CD4-positive, alpha-beta memory T cell (primary cell): Measurements from ENCODE around the gene PSD2. TPM values are rescaled to one million over a fixed set of nuclear protein-coding genes. Genes with fewer than 3 reads are reported as not detected.
A peak's percentile ranks its signal among the peaks of the same experiment; 100 is the strongest.

Source experiments
- CTCF ChIA-PET: fragments of 350-600 bp; sonication (Branson Sonifier 250); formaldehyde crosslinking; loops from one replicate; lab custom pipeline; 2021; ENCODE audit warnings: inconsistent platforms; ENCODE audit not compliant: partially characterized antibody; lab: Charles Lee
- POLR2A ChIA-PET: fragments of 350-600 bp; sonication (Branson Sonifier 250); formaldehyde crosslinking; loops from one replicate; lab custom pipeline; 2021; ENCODE audit not compliant: partially characterized antibody; lab: Charles Lee
- DNase-seq, 5 donors: peaks; one replicate each; pipeline versions ENCODE4 v3.0.0 to v3.0.0-alpha.2; 2020 to 2022; ENCODE audit warnings: mixed read lengths in 1 of 5
- H3K27ac ChIP-seq: one replicate; pipeline ENCODE4 v1.7.0; 2013; ENCODE audit warnings: low read depth, low read length
- H3K27me3 ChIP-seq: 2 replicates; pipeline ENCODE4 v1.7.0; 2013; ENCODE audit warnings: mild to moderate bottlenecking, low read length, moderate library complexity; ENCODE audit not compliant: insufficient read depth
- H3K36me3 ChIP-seq: 2 replicates; pipeline ENCODE4 v1.7.0; 2013; ENCODE audit warnings: mild to moderate bottlenecking, low read length, moderate library complexity; ENCODE audit not compliant: insufficient read depth
- H3K4me1 ChIP-seq: 2 replicates; pipeline ENCODE4 v1.7.0; 2013; ENCODE audit warnings: mild to moderate bottlenecking, low read length, moderate library complexity; ENCODE audit not compliant: insufficient read depth
- H3K4me3 ChIP-seq, 2 donors: one replicate each; pipeline ENCODE4 v1.7.0; 2013; ENCODE audit warnings: low read length in 2 of 2, mild to moderate bottlenecking in 1 of 2
- H3K9me3 ChIP-seq, 2 donors: one replicate each; pipeline ENCODE4 v1.7.0; 2013; ENCODE audit warnings: low read length in 2 of 2, control low read depth in 1 of 2; ENCODE audit not compliant: control insufficient read depth in 1 of 2
- H3K27ac Mint-ChIP-seq, 7 donors: one replicate each; pipeline ENCODE4 v1.8.0; 2020 to 2021; ENCODE audit warnings: mixed read lengths in 7 of 7, mild to moderate bottlenecking in 6 of 7, inconsistent platforms in 3 of 7, moderate library complexity in 3 of 7
- H3K27me3 Mint-ChIP-seq, 2 donors: one replicate each; pipeline ENCODE4 v1.8.0; 2020 to 2021; ENCODE audit warnings: mixed read lengths in 2 of 2
- H3K36me3 Mint-ChIP-seq, 2 donors: one replicate each; pipeline ENCODE4 v1.8.0; 2020 to 2021; ENCODE audit warnings: mixed read lengths in 2 of 2, inconsistent platforms in 1 of 2, mild to moderate bottlenecking in 1 of 2
- H3K4me1 Mint-ChIP-seq, 4 donors: one replicate each; pipeline ENCODE4 v1.8.0; 2020 to 2021; ENCODE audit warnings: mixed read lengths in 4 of 4, mild to moderate bottlenecking in 1 of 4
- H3K4me3 Mint-ChIP-seq, 8 donors: one replicate each; pipeline ENCODE4 v1.8.0; 2020 to 2021; ENCODE audit warnings: mixed read lengths in 8 of 8, mild to moderate bottlenecking in 7 of 8, moderate library complexity in 6 of 8, inconsistent platforms in 3 of 8
- H3K9me3 Mint-ChIP-seq, 8 donors: one replicate each; pipeline ENCODE4 v1.8.0; 2020 to 2021; ENCODE audit warnings: mixed read lengths in 8 of 8, mild to moderate bottlenecking in 5 of 8, inconsistent platforms in 3 of 8, moderate library complexity in 1 of 8
- intact Hi-C: fragments of 100-400 bp; cut with micrococcal nuclease; formaldehyde crosslinking; loops from one replicate; pipeline ENCODE4 v1.15.1; 2023
- polyA plus RNA-seq, 2 donors: library from polyadenylated mRNA; unstranded; fragments of 300-500 nt; fragmentation: Illumina TruSeq; gene quantifications; one replicate each; pipeline ENCODE4 v1.2.3, GENCODE V29; 2021
- total RNA-seq, 2 experiments: library from RNA; stranded (reverse); gene quantifications; one replicate each; pipeline ENCODE4 v1.2.3, GENCODE V29; 2021

PSD2 gene
- total and polyA plus RNA-seq, 4 experiments from 2014 or later: not detected

GRCh38 chr5:139759219-139759721 lies 36.3 kb upstream of the PSD2 start:
- ChIA-PET CTCF (no interaction called here), POLR2A (interaction anchor here (0.6 kb wide), 1 partner anchor 134 kb away, joined by 3 read pairs; no protein-coding TSS in a partner anchor)

GRCh38 chr5:139760066-139761056 lies 35.2 kb upstream of the PSD2 start:
- CTCF ChIA-PET: interaction anchor here (0.9 kb wide), 1 partner anchor 9 kb away, joined by 3 read pairs; no protein-coding TSS in a partner anchor
- Histone ChIP-seq H3K9me3 (no peaks in the 10 kb centered on the region), H3K36me3 (no peaks in the 10 kb centered on the region), H3K27ac (no peak overlapping the region), H3K4me3 (no peak overlapping the region), H3K27me3 (peaks cover 35% of the 10 kb centered on the region), H3K4me1 (peaks cover 15% of the 10 kb centered on the region)
- no peaks in the 10 kb centered on the region for H3K9me3 Mint-ChIP-seq
- peaks cover 29 to 47% of the 10 kb centered on the region in 2 donors for H3K27me3 Mint-ChIP-seq
- intact Hi-C loops: no loop called here
- no peak overlapping the region for H3K27ac Mint-ChIP-seq
- H3K4me3 Mint-ChIP-seq: peak overlapping the region in 1 of 8 donors; percentile 45
- POLR2A ChIA-PET: no interaction called here
- DNase-seq: peak in 1 of 5 donors; percentile 7
- no peaks in the 10 kb centered on the region for H3K36me3 Mint-ChIP-seq
- H3K4me1 Mint-ChIP-seq: peaks cover 6 to 25% (median 10%) of the 10 kb centered on the region in 4 donors

More at GRCh38 chr5:139759219-139759721, 36.3 kb upstream of the PSD2 start:
- Histone ChIP-seq H3K9me3 (no peaks in the 10 kb centered on the region), H3K4me3 (no peak overlapping the region), H3K36me3 (no peaks in the 10 kb centered on the region), H3K4me1 (peaks cover 13% of the 10 kb centered on the region), H3K27ac (no peak overlapping the region), H3K27me3 (peaks cover 32% of the 10 kb centered on the region)
- peaks cover 6 to 24% (median 7%) of the 10 kb centered on the region in 4 donors for H3K4me1 Mint-ChIP-seq
- no peak overlapping the region for H3K4me3 Mint-ChIP-seq
- no peaks in the 10 kb centered on the region for H3K36me3 Mint-ChIP-seq
- H3K27ac Mint-ChIP-seq: no peak overlapping the region
- intact Hi-C loops: no loop called here
- DNase-seq: peak in 1 of 5 donors; percentile 3
- peaks cover 25 to 45% of the 10 kb centered on the region in 2 donors for H3K27me3 Mint-ChIP-seq
- H3K9me3 Mint-ChIP-seq: no peaks in the 10 kb centered on the region

GRCh38 chr5:139761057-139761450 lies 34.6 kb upstream of the PSD2 start:
- no peak for DNase-seq
- POLR2A ChIA-PET: no interaction called here
- Mint-ChIP-seq H3K36me3 (no peaks in the 10 kb centered on the region), H3K4me1 (peaks cover 5 to 24% (median 8%) of the 10 kb centered on the region in 4 donors), H3K27ac (no peak overlapping the region), H3K27me3 (peaks cover 26 to 44% of the 10 kb centered on the region in 2 donors), H3K4me3 (no peak overlapping the region), H3K9me3 (no peaks in the 10 kb centered on the region)
- H3K9me3 ChIP-seq: no peaks in the 10 kb centered on the region
- H3K4me1 ChIP-seq: peaks cover 12% of the 10 kb centered on the region
- H3K4me3 ChIP-seq: no peak overlapping the region
- peaks cover 30% of the 10 kb centered on the region for H3K27me3 ChIP-seq
- no peaks in the 10 kb centered on the region for H3K36me3 ChIP-seq
- CTCF ChIA-PET: interaction anchor here (0.9 kb wide), 1 partner anchor 8 kb away, joined by 3 read pairs; no protein-coding TSS in a partner anchor
- intact Hi-C loops: no loop called here
- H3K27ac ChIP-seq: no peak overlapping the region

GRCh38 chr5:139761501-139761900 lies 34.1 kb upstream of the PSD2 start:
- Histone ChIP-seq H3K27me3 (peaks cover 26% of the 10 kb centered on the region), H3K4me3 (no peak overlapping the region), H3K4me1 (peaks cover 9% of the 10 kb centered on the region), H3K27ac (no peak overlapping the region), H3K36me3 (no peaks in the 10 kb centered on the region), H3K9me3 (no peaks in the 10 kb centered on the region)
- ChIA-PET CTCF (interaction anchor here (0.9 to 2.7 kb wide), 4 partner anchors 8 to 18 kb away, joined by 3 to 14 read pairs (median 4); no protein-coding TSS in a partner anchor), POLR2A (no interaction called here)
- no peak for DNase-seq
- Mint-ChIP-seq H3K27me3 (peaks cover 24 to 42% of the 10 kb centered on the region in 2 donors), H3K27ac (peak overlapping the region in 1 of 7 donors; percentile 79), H3K36me3 (no peaks in the 10 kb centered on the region), H3K9me3 (no peaks in the 10 kb centered on the region), H3K4me3 (no peak overlapping the region), H3K4me1 (peaks cover 5 to 20% (median 8%) of the 10 kb centered on the region in 4 donors)
- intact Hi-C loops: no loop called here

GRCh38 chr5:139762615-139763170 lies 32.9 kb upstream of the PSD2 start:
- Mint-ChIP-seq H3K4me3 (no peak overlapping the region), H3K27ac (no peak overlapping the region), H3K27me3 (peaks cover 20 to 37% of the 10 kb centered on the region in 2 donors), H3K36me3 (no peaks in the 10 kb centered on the region), H3K4me1 (peaks cover 5 to 14% (median 8%) of the 10 kb centered on the region in 4 donors), H3K9me3 (no peaks in the 10 kb centered on the region)
- H3K9me3 ChIP-seq: no peaks in the 10 kb centered on the region
- H3K36me3 ChIP-seq: no peaks in the 10 kb centered on the region
- no peak overlapping the region for H3K4me3 ChIP-seq
- ChIA-PET CTCF (interaction anchor here (0.9 to 2.7 kb wide), 6 partner anchors 7 to 129 kb away, joined by 3 to 14 read pairs (median 4); no protein-coding TSS in a partner anchor), POLR2A (no interaction called here)
- no peak overlapping the region for H3K27ac ChIP-seq
- H3K27me3 ChIP-seq: peaks cover 19% of the 10 kb centered on the region
- no peak for DNase-seq
- intact Hi-C loops: no loop called here
- peaks cover 9% of the 10 kb centered on the region for H3K4me1 ChIP-seq

- Histone ChIP-seq H3K4me1 (peaks cover 9% of the 10 kb centered on the region), H3K27me3 (peaks cover 19% of the 10 kb centered on the region), H3K36me3 (no peaks in the 10 kb centered on the region), H3K4me3 (no peak overlapping the region), H3K9me3 (no peaks in the 10 kb centered on the region), H3K27ac (no peak overlapping the region)
- peaks cover 5 to 8% (median 7%) of the 10 kb centered on the region in 4 donors for H3K4me1 Mint-ChIP-seq
- H3K4me3 Mint-ChIP-seq: no peak overlapping the region
- DNase-seq: peak in 1 of 5 donors; percentile 30
- ChIA-PET POLR2A (no interaction called here), CTCF (interaction anchor here (0.7 to 2.9 kb wide), 8 partner anchors 9 to 132 kb away, joined by 3 to 14 read pairs (median 5); no protein-coding TSS in a partner anchor)
- H3K36me3 Mint-ChIP-seq: no peaks in the 10 kb centered on the region
- intact Hi-C loops: no loop called here
- no peaks in the 10 kb centered on the region for H3K9me3 Mint-ChIP-seq
- no peak overlapping the region for H3K27ac Mint-ChIP-seq
- peaks cover 20 to 30% of the 10 kb centered on the region in 2 donors for H3K27me3 Mint-ChIP-seq
These were observed 32.2 kb upstream of the PSD2 start for GRCh38 chr5:139763280-139763929.
